Skeletal muscle tissue (tissue), 4 donors: ENCODE results near the gene GNA14. TPM values are rescaled to one million over a fixed set of nuclear protein-coding genes. Genes with fewer than 3 reads are reported as not detected.

Source experiments
- H3K27ac ChIP-seq: one replicate; pipeline ENCODE4 v1.7.0; 2013; ENCODE audit warnings: mild to moderate bottlenecking, low read depth, low read length, inconsistent platforms
- H3K27me3 ChIP-seq, 3 donors: one replicate each; pipeline ENCODE4 v1.7.0; 2013; ENCODE audit warnings: low read length in 3 of 3; ENCODE audit not compliant: control insufficient read depth in 3 of 3, insufficient read depth in 3 of 3
- H3K36me3 ChIP-seq, 3 donors: one replicate each; pipeline ENCODE4 v1.7.0; 2013; ENCODE audit warnings: low read length in 3 of 3; ENCODE audit not compliant: control insufficient read depth in 3 of 3, insufficient read depth in 3 of 3
- H3K4me1 ChIP-seq, 3 donors: one replicate each; pipeline ENCODE4 v1.7.0; 2013; ENCODE audit warnings: low read length in 3 of 3, mild to moderate bottlenecking in 3 of 3; ENCODE audit not compliant: control insufficient read depth in 3 of 3, insufficient read depth in 3 of 3
- H3K4me3 ChIP-seq, 3 donors: one replicate each; pipeline ENCODE4 v1.7.0; 2013; ENCODE audit warnings: low read length in 3 of 3
- H3K9ac ChIP-seq, 3 donors: one replicate each; pipeline ENCODE4 v1.7.0; 2013; ENCODE audit warnings: low read length in 3 of 3, mild to moderate bottlenecking in 3 of 3, moderate library complexity in 2 of 3, low read depth in 1 of 3
- H3K9me3 ChIP-seq, 3 donors: one replicate each; pipeline ENCODE4 v1.7.0; 2013; ENCODE audit warnings: low read length in 3 of 3; ENCODE audit not compliant: control insufficient read depth in 3 of 3
- total RNA-seq: library from RNA; depleted of rRNA; stranded (reverse); fragments of >200 nt; gene quantifications from one replicate; pipeline ENCODE4 v1.2.3, GENCODE V29; 2014
- donor health status: Osteomylitis.

Gene GNA14
- total RNA-seq, 1 donor from 2014 or later = 3.7 TPM

- no peak overlapping the region for H3K27ac ChIP-seq
- H3K36me3 ChIP-seq = no peaks in the 10 kb centered on the region
- H3K27me3 ChIP-seq = no peaks in the 10 kb centered on the region
- no peaks in the 10 kb centered on the region for H3K9me3 ChIP-seq
- H3K4me1 ChIP-seq = no peaks in the 10 kb centered on the region
- no peak overlapping the region for H3K4me3 ChIP-seq
- H3K9ac ChIP-seq = no peak overlapping the region
These were observed 29.3 kb upstream of the GNA14 start for GRCh38 chr9:77677397-77677796.

GRCh38 chr9:77673941-77674791, 26.0 kb upstream of the GNA14 start:
- H3K4me1 ChIP-seq = no peaks in the 10 kb centered on the region
- no peak overlapping the region for H3K27ac ChIP-seq
- no peak overlapping the region for H3K4me3 ChIP-seq
- H3K9ac ChIP-seq = no peak overlapping the region
- H3K27me3 ChIP-seq = no peaks in the 10 kb centered on the region
- no peaks in the 10 kb centered on the region for H3K9me3 ChIP-seq
- H3K36me3 ChIP-seq = no peaks in the 10 kb centered on the region

- Histone ChIP-seq H3K9ac (no peak overlapping the region), H3K27ac (no peak overlapping the region), H3K4me1 (no peaks in the 10 kb centered on the region), H3K9me3 (no peaks in the 10 kb centered on the region), H3K4me3 (no peak overlapping the region), H3K36me3 (no peaks in the 10 kb centered on the region), H3K27me3 (no peaks in the 10 kb centered on the region)
These were observed 24.1 kb upstream of the GNA14 start for GRCh38 chr9:77672183-77672582.

DNA sequence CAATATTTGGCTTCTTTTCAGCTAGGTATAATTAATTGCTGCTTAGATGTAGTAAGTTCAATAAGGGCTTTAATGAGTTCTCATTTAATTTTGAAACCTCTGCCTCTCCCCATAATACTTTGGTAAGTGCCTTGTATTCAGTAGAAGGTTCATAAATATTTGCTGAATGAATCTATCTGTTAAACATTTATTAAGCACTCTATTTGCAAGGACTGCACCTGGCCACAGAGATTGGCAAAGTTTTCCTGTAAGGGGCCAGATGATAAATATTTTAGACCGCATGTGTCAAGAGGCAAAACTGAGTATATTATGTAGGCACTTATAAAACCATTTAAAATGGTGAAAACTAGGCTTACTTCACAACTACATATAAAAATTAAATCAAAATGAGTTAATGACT, 19.0 kb upstream of the GNA14 start:
- Histone ChIP-seq H3K36me3 (no peaks in the 10 kb centered on the region), H3K27ac (no peak overlapping the region), H3K9ac (no peak overlapping the region), H3K9me3 (no peaks in the 10 kb centered on the region), H3K4me3 (no peak overlapping the region), H3K4me1 (no peaks in the 10 kb centered on the region), H3K27me3 (no peaks in the 10 kb centered on the region)

GRCh38 chr9:77663754-77664153, 15.6 kb upstream of the GNA14 start:
- Histone ChIP-seq H3K4me1 (no peaks in the 10 kb centered on the region), H3K9me3 (no peaks in the 10 kb centered on the region), H3K4me3 (no peak overlapping the region), H3K27ac (no peak overlapping the region), H3K27me3 (no peaks in the 10 kb centered on the region), H3K9ac (no peak overlapping the region), H3K36me3 (no peaks in the 10 kb centered on the region)

DNA sequence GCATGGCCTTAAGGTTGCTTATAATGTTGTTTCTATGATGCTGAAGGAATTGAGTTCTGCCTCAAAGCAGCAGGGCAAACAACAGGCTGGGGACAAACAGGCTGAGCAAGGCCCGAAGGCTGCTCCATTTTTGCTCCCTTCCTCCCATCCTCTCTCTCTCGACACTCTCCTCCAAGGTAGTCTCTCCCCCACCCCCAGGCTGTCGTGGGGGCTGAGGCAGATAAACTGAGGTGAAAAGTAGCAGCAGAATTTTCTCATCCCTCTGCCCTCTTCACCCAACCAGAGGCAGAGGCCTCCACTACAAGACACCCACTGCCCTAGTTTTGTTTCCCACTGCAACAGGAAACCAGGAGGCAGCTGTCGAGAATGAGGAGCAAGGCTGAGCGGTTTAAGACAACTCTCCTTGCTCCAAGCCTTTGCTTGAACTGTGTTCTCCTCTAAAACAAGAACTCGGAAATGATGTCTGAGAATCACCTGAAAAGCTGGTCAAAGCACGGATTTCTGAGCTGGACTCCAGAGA, 13.5 kb upstream of the GNA14 start:
- Histone ChIP-seq H3K36me3 (no peaks in the 10 kb centered on the region), H3K4me1 (no peaks in the 10 kb centered on the region), H3K4me3 (no peak overlapping the region), H3K9me3 (no peaks in the 10 kb centered on the region), H3K27me3 (no peaks in the 10 kb centered on the region), H3K9ac (no peak overlapping the region), H3K27ac (no peak overlapping the region)

DNA sequence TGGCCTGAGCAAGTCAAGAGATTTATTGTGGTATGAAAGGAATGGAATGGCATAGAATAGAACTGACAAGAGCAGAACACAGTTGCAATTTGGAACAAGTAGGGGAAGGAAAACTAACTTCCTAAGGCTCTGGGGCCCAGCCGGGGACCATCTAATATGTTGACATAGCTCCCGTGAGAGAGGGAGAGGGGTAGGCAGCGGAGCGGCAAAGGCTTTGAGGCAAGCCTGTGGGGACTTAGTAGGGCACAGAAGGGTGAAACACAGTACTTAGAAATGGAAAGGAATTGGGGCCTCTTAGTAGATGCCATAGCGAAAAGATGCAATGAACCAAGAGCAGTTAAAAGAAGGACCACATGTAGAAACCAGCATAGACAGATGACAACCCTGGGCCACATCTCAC, 11.8 kb upstream of the GNA14 start:
- H3K4me1 ChIP-seq = no peaks in the 10 kb centered on the region
- no peaks in the 10 kb centered on the region for H3K27me3 ChIP-seq
- no peaks in the 10 kb centered on the region for H3K36me3 ChIP-seq
- no peaks in the 10 kb centered on the region for H3K9me3 ChIP-seq
- no peak overlapping the region for H3K27ac ChIP-seq
- H3K9ac ChIP-seq = no peak overlapping the region
- H3K4me3 ChIP-seq = no peak overlapping the region

DNA sequence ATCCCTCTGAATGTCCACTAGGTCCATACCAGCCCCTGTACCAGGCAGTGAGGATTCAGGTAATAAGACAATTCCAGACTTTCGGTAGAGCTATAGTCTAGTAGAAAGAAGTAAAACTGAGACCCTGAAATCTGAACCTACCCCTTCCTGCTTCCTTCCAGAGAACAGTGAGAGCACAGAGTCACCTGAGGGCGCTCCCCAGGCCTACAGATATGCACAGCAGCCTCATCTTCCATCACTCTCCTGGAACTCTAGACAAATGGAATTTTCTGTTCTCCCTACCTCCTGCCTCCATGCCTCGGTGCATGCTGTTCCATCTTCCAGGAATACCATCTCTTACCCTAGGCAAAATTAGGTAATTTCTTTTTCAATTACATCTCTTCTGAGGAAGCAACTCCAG, 3.1 kb upstream of the GNA14 start:
- Histone ChIP-seq H3K9ac (no peak overlapping the region), H3K27me3 (peaks cover 7 to 24% (median 24%) of the 10 kb centered on the region in 3 donors), H3K4me1 (peaks cover 5 to 15% (median 11%) of the 10 kb centered on the region in 3 donors), H3K36me3 (no peaks in the 10 kb centered on the region), H3K9me3 (no peaks in the 10 kb centered on the region), H3K4me3 (no peak overlapping the region), H3K27ac (no peak overlapping the region)

- Histone ChIP-seq H3K27ac (no peak overlapping the region), H3K9ac (peak overlapping the region; percentile 47 to 73 (median 51)), H3K4me1 (peaks cover 5 to 15% (median 11%) of the 10 kb centered on the region in 3 donors), H3K4me3 (peak overlapping the region; percentile 63 to 79 (median 74)), H3K36me3 (no peaks in the 10 kb centered on the region), H3K27me3 (peaks cover 7 to 31% (median 24%) of the 10 kb centered on the region in 3 donors), H3K9me3 (no peaks in the 10 kb centered on the region)
These were observed 1.1 kb upstream of the GNA14 start for GRCh38 chr9:77649109-77649812.
